ENCODE measurements around the gene UBE2K.

UBE2K gene

GRCh38 chr4:39814403-39815185, 116.7 kb downstream of the UBE2K start (continued):
- TF ChIP-seq, protein P1, sequence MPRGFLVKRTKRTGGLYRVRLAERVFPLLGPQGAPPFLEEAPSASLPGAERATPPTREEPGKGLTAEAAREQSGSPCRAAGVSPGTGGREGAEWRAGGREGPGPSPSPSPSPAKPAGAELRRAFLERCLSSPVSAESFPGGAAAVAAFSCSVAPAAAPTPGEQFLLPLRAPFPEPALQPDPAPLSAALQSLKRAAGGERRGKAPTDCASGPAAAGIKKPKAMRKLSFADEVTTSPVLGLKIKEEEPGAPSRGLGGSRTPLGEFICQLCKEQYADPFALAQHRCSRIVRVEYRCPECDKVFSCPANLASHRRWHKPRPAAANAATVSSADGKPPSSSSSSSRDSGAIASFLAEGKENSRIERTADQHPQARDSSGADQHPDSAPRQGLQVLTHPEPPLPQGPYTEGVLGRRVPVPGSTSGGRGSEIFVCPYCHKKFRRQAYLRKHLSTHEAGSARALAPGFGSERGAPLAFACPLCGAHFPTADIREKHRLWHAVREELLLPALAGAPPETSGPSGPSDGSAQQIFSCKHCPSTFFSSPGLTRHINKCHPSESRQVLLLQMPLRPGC (tag by site-specific recombination; IDR thresholded peaks at IDR 0.05), result no peak
- TF ChIP-seq ZEB2 (tag by site-specific recombination; IDR thresholded peaks at IDR 0.05) (no peak), ZNF311 (tag by site-specific recombination; IDR thresholded peaks at IDR 0.05; ENCODE audit: borderline replicate concordance) (0 out of 2 replicates have a peak, but pooled peaks have one; percentile 56), ZNF514 (tag by site-specific recombination; IDR thresholded peaks at IDR 0.05) (no peak), TRIM28 (IDR thresholded peaks at IDR 0.05; ENCODE audit: borderline replicate concordance, low read length) (no peak), ZBTB8A (tag by site-specific recombination; IDR thresholded peaks at IDR 0.05) (no peak), ZNF777 (tag by site-specific recombination; IDR thresholded peaks at IDR 0.05; ENCODE audit: borderline replicate concordance) (no peak), ZNF266 (tag by site-specific recombination; IDR thresholded peaks at IDR 0.05; ENCODE audit: low read depth) (no peak), ZNF146 (tag by site-specific recombination; IDR thresholded peaks at IDR 0.05) (peak; percentile 3; the same call in 1 of the 2 replicates), KLF16 (tag by site-specific recombination; IDR thresholded peaks at IDR 0.05) (no peak), ZNF354C (tag by site-specific recombination; IDR thresholded peaks at IDR 0.05; ENCODE audit: borderline replicate concordance, low read depth) (no peak), ZNF600 (tag by site-specific recombination; IDR thresholded peaks at IDR 0.05) (no peak), SP7 (tag by site-specific recombination; IDR thresholded peaks at IDR 0.05) (no peak), YY2 (tag by site-specific recombination; IDR thresholded peaks at IDR 0.05) (no peak), ZNF670 (tag by site-specific recombination; IDR thresholded peaks at IDR 0.05; ENCODE audit: low read depth) (no peak), ZBTB20 (tag by site-specific recombination; IDR thresholded peaks at IDR 0.05) (no peak), ZNF302 (tag by site-specific recombination; IDR thresholded peaks at IDR 0.05; ENCODE audit: low read depth) (no peak), KLF9 (tag by site-specific recombination; IDR thresholded peaks at IDR 0.05; ENCODE audit: low read depth) (peak; percentile 92), TSHZ1 (tag by site-specific recombination; IDR thresholded peaks at IDR 0.05; ENCODE audit: borderline replicate concordance) (no peak), ZNF211 (tag by site-specific recombination; IDR thresholded peaks at IDR 0.05; ENCODE audit: low read depth) (no peak), KLF1 (tag by site-specific recombination; IDR thresholded peaks at IDR 0.05) (peak; percentile 99), GLIS1 (tag by site-specific recombination; IDR thresholded peaks at IDR 0.05) (no peak)
- TF ChIP-seq, protein P2, sequence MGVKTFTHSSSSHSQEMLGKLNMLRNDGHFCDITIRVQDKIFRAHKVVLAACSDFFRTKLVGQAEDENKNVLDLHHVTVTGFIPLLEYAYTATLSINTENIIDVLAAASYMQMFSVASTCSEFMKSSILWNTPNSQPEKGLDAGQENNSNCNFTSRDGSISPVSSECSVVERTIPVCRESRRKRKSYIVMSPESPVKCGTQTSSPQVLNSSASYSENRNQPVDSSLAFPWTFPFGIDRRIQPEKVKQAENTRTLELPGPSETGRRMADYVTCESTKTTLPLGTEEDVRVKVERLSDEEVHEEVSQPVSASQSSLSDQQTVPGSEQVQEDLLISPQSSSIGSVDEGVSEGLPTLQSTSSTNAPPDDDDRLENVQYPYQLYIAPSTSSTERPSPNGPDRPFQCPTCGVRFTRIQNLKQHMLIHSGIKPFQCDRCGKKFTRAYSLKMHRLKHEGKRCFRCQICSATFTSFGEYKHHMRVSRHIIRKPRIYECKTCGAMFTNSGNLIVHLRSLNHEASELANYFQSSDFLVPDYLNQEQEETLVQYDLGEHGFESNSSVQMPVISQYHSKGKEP (tag by site-specific recombination; IDR thresholded peaks at IDR 0.05), result no peak
- TF ChIP-seq, protein P3, sequence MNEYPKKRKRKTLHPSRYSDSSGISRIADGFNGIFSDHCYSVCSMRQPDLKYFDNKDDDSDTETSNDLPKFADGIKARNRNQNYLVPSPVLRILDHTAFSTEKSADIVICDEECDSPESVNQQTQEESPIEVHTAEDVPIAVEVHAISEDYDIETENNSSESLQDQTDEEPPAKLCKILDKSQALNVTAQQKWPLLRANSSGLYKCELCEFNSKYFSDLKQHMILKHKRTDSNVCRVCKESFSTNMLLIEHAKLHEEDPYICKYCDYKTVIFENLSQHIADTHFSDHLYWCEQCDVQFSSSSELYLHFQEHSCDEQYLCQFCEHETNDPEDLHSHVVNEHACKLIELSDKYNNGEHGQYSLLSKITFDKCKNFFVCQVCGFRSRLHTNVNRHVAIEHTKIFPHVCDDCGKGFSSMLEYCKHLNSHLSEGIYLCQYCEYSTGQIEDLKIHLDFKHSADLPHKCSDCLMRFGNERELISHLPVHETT (tag by site-specific recombination; IDR thresholded peaks at IDR 0.05), result peak; percentile 62; the same call in 1 of the 2 replicates
- TF ChIP-seq, protein P4, sequence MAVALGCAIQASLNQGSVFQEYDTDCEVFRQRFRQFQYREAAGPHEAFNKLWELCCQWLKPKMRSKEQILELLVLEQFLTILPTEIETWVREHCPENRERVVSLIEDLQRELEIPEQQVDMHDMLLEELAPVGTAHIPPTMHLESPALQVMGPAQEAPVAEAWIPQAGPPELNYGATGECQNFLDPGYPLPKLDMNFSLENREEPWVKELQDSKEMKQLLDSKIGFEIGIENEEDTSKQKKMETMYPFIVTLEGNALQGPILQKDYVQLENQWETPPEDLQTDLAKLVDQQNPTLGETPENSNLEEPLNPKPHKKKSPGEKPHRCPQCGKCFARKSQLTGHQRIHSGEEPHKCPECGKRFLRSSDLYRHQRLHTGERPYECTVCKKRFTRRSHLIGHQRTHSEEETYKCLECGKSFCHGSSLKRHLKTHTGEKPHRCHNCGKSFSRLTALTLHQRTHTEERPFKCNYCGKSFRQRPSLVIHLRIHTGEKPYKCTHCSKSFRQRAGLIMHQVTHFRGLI (tag by site-specific recombination; IDR thresholded peaks at IDR 0.05), result no peak
- TF ChIP-seq, protein P5, sequence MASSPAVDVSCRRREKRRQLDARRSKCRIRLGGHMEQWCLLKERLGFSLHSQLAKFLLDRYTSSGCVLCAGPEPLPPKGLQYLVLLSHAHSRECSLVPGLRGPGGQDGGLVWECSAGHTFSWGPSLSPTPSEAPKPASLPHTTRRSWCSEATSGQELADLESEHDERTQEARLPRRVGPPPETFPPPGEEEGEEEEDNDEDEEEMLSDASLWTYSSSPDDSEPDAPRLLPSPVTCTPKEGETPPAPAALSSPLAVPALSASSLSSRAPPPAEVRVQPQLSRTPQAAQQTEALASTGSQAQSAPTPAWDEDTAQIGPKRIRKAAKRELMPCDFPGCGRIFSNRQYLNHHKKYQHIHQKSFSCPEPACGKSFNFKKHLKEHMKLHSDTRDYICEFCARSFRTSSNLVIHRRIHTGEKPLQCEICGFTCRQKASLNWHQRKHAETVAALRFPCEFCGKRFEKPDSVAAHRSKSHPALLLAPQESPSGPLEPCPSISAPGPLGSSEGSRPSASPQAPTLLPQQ (tag by site-specific recombination; IDR thresholded peaks at IDR 0.05), result no peak
- TF ChIP-seq, protein P6, sequence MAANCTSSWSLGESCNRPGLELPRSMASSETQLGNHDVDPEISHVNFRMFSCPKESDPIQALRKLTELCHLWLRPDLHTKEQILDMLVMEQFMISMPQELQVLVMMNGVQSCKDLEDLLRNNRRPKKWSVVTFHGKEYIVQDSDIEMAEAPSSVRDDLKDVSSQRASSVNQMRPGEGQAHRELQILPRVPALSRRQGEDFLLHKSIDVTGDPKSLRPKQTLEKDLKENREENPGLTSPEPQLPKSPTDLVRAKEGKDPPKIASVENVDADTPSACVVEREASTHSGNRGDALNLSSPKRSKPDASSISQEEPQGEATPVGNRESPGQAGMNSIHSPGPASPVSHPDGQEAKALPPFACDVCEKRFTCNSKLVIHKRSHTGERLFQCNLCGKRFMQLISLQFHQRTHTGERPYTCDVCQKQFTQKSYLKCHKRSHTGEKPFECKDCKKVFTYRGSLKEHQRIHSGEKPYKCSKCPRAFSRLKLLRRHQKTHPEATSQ (tag by site-specific recombination; IDR thresholded peaks at IDR 0.05), result peak; percentile 20; the same call in 1 of the 2 replicates

All from HEK293 (cell line).